Mesothelial cell of epicardium (in vitro differentiated cells): Measurements from ENCODE around the gene IQCH. TPM values are rescaled to one million over a fixed set of nuclear protein-coding genes. Genes with fewer than 3 reads are reported as not detected.
A peak's percentile ranks its signal among the peaks of the same experiment; 100 is the strongest.
"Not testable (repeated sequence)": the region's sequence is repeated elsewhere in the genome, so short reads cannot be mapped to it uniquely, and the experiment has no call there.

Source experiments
- DNase-seq, 2 experiments: peaks; one replicate each; pipeline ENCODE4 v3.0.0; 2021; ENCODE audit warnings: low spot score in 2 of 2; ENCODE audit not compliant: unreplicated experiment in 2 of 2
- H3K27ac Mint-ChIP-seq: 2 replicates; pipeline ENCODE4 v1.8.0; 2021; ENCODE audit warnings: mixed read lengths
- H3K27me3 Mint-ChIP-seq: 2 replicates; pipeline ENCODE4 v1.8.0; 2021; ENCODE audit warnings: low read depth, mixed read lengths
- H3K36me3 Mint-ChIP-seq: 2 replicates; pipeline ENCODE4 v1.8.0; 2021; ENCODE audit warnings: mixed read lengths
- H3K4me1 Mint-ChIP-seq: 2 replicates; pipeline ENCODE4 v1.8.0; 2021; ENCODE audit warnings: mixed read lengths
- H3K4me3 Mint-ChIP-seq: 2 replicates; pipeline ENCODE4 v1.8.0; 2021; ENCODE audit warnings: mild to moderate bottlenecking, moderate library complexity, mixed read lengths
- H3K9me3 Mint-ChIP-seq: 2 replicates; pipeline ENCODE4 v1.8.0; 2021; ENCODE audit warnings: mixed read lengths
- CTCF ChIP-seq: fragments of 200-600 bp; sonication (generic); IDR thresholded peaks from one replicate; pipeline ENCODE4 v1.5.0; 2021; ENCODE audit warnings: antibody characterized with exemption; ENCODE audit not compliant: unreplicated experiment
- total RNA-seq: library from RNA; stranded (reverse); gene quantifications from 3 replicates; pipeline ENCODE4 v1.2.1, GENCODE V29; 2021

IQCH gene
- total RNA-seq, 1 donor from 2014 or later = 0.98 TPM

GRCh38 chr15:67433495-67434099 is 179.0 kb downstream of the IQCH start:
- H3K9me3 Mint-ChIP-seq = peaks cover 6% of the 10 kb centered on the region
- no peaks in the 10 kb centered on the region for H3K27me3 Mint-ChIP-seq
- H3K27ac Mint-ChIP-seq = no peak overlapping the region
- DNase-seq = peak in 1 of 2 experiments; percentile 53
- H3K36me3 Mint-ChIP-seq = peaks cover 10% of the 10 kb centered on the region
- H3K4me3 Mint-ChIP-seq = no peak overlapping the region
- H3K4me1 Mint-ChIP-seq = no peaks in the 10 kb centered on the region
- TF ChIP-seq CTCF = peak; percentile 75

- not testable (repeated sequence) for H3K27ac Mint-ChIP-seq, DNase-seq, H3K27me3 Mint-ChIP-seq, H3K4me1 Mint-ChIP-seq, H3K4me3 Mint-ChIP-seq
- Mint-ChIP-seq H3K36me3 (peaks cover 31% of the 10 kb centered on the region), H3K9me3 (peaks cover 29% of the 10 kb centered on the region)
Observed at GRCh38 chr15:67436351-67437250, 182.0 kb downstream of the IQCH start.

- Mint-ChIP-seq H3K27me3 (no peaks in the 10 kb centered on the region), H3K4me1 (no peaks in the 10 kb centered on the region), H3K36me3 (peaks cover 22% of the 10 kb centered on the region), H3K9me3 (peaks cover 24% of the 10 kb centered on the region), H3K27ac (no peak overlapping the region), H3K4me3 (no peak overlapping the region)
- DNase-seq = no peak
- TF ChIP-seq CTCF = no peak
Observed at GRCh38 chr15:67444100-67444499, 189.5 kb downstream of the IQCH start.

- Mint-ChIP-seq H3K27me3 (peaks cover 2% of the 10 kb centered on the region), H3K9me3 (peaks cover 5% of the 10 kb centered on the region), H3K4me1 (no peaks in the 10 kb centered on the region), H3K4me3 (no peak overlapping the region), H3K27ac (no peak overlapping the region), H3K36me3 (peaks cover 4% of the 10 kb centered on the region)
- no peak for DNase-seq
- no peak for TF ChIP-seq CTCF
Observed at GRCh38 chr15:67446449-67446848, 191.9 kb downstream of the IQCH start.

- H3K4me3 Mint-ChIP-seq, H3K27me3 Mint-ChIP-seq, DNase-seq, H3K4me1 Mint-ChIP-seq, H3K27ac Mint-ChIP-seq, H3K36me3 Mint-ChIP-seq, H3K9me3 Mint-ChIP-seq: not testable (repeated sequence)
Observed at GRCh38 chr15:67448372-67448771, 193.8 kb downstream of the IQCH start.

GRCh38 chr15:67453703-67454102 is 199.1 kb downstream of the IQCH start:
- H3K4me1 Mint-ChIP-seq, H3K27ac Mint-ChIP-seq, H3K4me3 Mint-ChIP-seq, DNase-seq, H3K36me3 Mint-ChIP-seq: not testable (repeated sequence)
- H3K9me3 Mint-ChIP-seq = peaks cover 12% of the 10 kb centered on the region
- H3K27me3 Mint-ChIP-seq = peaks cover 11% of the 10 kb centered on the region

GRCh38 chr15:67456677-67457529 is 202.3 kb downstream of the IQCH start:
- DNase-seq = peak; percentile 65 to 85
- Mint-ChIP-seq H3K9me3 (peaks cover 12% of the 10 kb centered on the region), H3K4me3 (no peak overlapping the region), H3K27me3 (peaks cover 15% of the 10 kb centered on the region), H3K4me1 (no peaks in the 10 kb centered on the region), H3K36me3 (peaks cover 7% of the 10 kb centered on the region), H3K27ac (no peak overlapping the region)
- TF ChIP-seq CTCF = peak; percentile 92
